GM19324 (cell line): ENCODE results near the gene TOX4.
"Not testable (repeated sequence)": the region's sequence is repeated elsewhere in the genome, so short reads cannot be mapped to it uniquely, and the experiment has no call there.

Source experiments
- ATAC-seq: cut with Tn5 transposase; IDR thresholded peaks from one replicate; pipeline ENCODE4 v1.9.1; 2021; ENCODE audit warnings: mild to moderate bottlenecking, moderate library complexity; ENCODE audit not compliant: unreplicated experiment, low FRiP score

TOX4 gene

GRCh38 chr14:21528381-21529348, 51.7 kb downstream of the TOX4 start:
- ATAC-seq: no peak

DNA sequence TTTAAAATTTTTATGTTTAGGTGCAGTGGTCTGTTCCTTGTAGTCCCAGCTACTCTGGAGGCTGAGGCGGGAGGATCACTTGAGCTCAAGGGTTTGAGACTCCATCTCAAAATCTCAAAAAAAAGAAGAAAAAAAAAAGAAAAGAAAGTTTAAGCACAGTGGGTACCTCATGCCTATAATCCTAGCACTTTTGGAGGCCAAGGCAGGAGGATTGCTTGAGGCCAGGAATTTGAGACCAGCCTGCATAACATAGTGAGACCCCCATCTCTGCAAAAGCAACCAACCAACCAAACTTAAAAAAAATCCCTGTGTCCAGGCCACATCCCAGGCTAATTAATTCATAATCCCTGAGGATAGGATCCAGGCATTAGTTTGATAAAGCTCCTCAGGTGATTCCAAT, 52.5 kb downstream of the TOX4 start:
- ATAC-seq: no peak

DNA sequence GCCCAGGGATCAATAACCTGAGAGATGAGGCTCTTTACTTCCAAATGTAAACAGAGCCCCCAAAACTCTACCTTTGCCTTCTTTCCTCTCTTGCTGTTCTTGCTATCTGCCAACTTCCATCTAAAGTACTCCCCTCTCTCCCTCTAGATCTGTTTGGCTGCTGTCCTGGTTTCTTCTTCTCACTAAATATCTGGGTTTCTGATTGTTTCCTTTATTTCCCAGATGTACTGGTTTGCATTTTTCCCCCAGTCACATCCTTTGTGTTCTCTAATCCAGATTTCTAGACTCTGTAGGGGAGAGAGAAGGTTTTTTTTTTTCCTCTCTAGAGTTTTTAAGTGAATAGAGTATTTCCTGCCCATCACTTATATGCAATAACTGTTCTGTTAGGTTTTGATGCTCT, 56.3 kb downstream of the TOX4 start:
- ATAC-seq: no peak

DNA sequence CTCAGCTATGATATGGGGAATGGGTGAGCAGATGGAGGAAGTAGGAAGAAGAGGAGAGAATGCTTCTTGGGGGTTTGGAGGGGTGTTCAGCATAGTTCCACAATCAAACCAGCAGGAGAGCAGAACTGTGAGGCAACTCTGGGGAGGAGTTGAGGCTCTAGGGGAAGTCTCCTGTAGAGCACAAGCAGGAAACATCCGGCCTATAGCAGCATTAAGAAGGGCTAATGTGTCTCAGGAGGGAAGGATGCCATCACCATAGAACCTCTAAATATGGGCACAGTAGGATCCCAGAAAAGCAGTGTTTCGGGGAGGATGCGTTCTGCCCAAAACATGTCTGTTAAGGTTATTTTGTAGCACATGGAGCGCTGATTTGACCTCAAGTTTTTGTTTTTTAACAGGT, 57.6 kb downstream of the TOX4 start:
- ATAC-seq: no peak

- no peak for ATAC-seq
Measured at GRCh38 chr14:21535545-21536417, 58.8 kb downstream of the TOX4 start.

DNA sequence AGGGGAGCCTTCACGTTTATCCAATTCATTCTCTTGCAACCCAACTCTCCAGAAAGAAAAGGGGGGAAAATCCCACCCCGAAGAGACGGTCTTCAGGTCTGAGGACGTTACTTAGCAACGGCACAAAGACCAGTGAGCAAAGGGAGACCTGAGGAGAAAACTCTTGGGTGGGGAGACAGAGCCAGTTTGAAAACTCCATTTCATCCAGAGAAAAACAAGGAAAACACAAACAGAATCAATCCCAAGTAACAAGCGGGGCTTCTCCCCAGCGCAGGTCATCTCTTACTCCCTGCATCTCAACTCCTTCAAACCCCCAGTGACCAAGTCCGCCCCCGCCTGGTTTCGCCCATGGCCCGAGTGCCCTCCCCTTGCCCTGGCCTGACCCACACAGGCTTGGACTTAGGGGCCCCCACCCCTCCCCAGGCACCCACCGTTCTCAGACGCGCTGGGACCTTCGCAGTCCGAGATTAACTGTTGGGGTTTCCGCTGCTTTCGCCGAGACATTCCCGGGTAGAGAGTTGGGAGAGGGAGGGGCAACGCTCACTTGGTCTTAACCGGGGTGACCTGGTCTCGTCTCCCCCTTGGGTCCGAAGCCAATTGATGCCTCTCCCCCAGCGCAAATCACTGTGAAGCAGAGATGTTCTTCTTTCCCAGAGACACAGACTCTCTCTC, 59.6 kb downstream of the TOX4 start:
- ATAC-seq: no peak

GRCh38 chr14:21537090-21537424, 60.1 kb downstream of the TOX4 start:
- no peak for ATAC-seq

DNA sequence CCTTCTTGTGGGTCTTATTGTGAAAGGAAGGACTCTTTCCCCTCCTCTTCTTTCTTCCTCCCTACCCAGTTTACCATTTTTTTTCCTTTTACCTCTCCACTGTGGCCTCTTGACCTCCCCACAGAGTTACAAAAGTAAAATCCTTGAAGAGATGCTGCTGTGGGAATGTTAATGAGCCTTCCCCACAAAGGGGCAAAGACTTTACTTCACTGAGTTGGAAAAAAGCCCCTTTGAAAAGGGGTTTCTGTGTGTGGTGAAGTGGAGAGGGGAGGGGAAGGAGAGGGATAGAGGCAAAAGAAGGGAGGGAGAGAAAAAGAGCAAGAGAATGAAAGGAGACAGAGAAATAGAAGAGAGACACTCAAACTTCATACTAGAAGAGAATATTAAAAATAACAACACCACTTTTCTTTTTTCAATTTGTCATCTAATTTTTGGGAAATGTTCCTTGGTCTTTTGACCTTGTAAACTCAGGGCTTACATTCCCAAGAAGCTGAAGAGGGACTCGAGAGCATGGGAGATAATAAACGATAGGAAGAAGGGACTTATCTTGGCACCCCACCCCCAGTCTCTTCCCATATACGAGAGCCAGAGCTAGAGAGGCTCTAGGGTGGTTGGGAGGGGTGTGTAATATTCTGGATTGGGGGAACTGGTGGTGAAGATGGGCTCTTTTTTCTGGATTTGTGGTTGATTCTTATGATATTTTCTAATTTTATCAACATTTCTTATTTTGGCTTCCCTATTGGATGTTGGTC, 62.4 kb downstream of the TOX4 start:
- ATAC-seq: no peak

DNA sequence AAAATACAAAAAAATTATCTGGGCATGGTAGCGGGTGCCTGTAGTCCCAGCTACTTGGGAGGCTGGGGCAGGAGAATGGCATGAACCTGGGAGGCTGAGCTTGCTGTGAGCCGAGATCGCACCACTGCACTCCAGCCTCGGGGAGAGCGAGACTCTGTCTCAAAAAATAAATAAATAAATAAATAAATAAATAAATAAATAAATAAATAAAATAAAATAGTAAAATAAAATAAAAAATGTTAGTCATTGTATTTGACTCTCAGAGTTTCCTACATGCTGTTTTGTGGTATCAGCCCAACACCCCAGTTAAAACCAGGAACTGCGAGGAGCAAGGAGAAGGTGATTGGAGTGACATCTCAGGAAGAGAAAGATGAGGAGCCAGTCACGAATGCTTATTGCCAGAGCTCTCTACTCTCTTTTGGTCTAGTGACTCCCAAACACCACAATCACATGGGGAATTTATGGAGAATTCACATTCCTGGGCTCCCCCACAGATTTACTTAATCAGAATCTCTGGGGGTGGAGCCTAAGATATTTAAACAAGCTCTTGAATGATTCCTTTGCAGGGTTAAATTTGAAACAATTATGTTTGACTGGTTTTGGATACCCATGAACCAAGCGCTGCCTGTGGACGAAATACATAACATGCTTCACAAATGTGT, 64.5 kb downstream of the TOX4 start:
- no peak for ATAC-seq

DNA sequence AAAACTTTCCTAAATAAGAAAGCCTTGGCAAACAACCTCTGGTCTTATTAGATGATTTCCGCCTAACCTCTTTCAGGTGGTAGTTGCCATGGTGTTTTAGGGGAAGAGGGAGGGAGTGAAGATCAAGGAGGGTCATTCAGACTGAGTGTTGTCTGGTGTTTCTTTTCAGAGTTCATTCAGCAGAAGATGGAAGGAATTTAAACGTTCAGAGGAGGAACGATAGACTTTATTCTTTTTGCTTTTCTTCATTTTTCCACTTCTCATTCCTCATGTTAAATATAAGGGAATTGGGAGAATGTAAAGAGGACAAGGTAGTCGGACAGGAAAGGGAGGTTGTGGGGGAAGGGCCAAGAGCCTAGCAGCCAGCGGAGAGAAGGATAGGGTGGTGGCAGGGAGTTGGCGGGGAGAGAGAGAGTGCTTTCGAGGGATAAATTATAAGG, 66.5 kb downstream of the TOX4 start:
- no peak for ATAC-seq

- ATAC-seq: no peak
Measured at GRCh38 chr14:21543963-21544362, 67.0 kb downstream of the TOX4 start.

- not testable (repeated sequence) for ATAC-seq
Measured at GRCh38 chr14:21544588-21544987, 67.6 kb downstream of the TOX4 start.
